Endodermal cell (in vitro differentiated cells): Measurements from ENCODE around the gene KCNQ1. TPM values are rescaled to one million over a fixed set of nuclear protein-coding genes. Genes with fewer than 3 reads are reported as not detected.
A peak's percentile ranks its signal among the peaks of the same experiment; 100 is the strongest.

Experiments
- DNase-seq: peaks from one replicate; pipeline ENCODE4 v3.0.0-alpha.2; 2017
- H3K27ac ChIP-seq: 2 replicates; pipeline ENCODE4 v1.5.1; 2013; ENCODE audit warnings: mild to moderate bottlenecking, low read depth, low read length, moderate library complexity
- H3K27me3 ChIP-seq: 2 replicates; pipeline ENCODE4 v1.6.1; 2013; ENCODE audit warnings: mild to moderate bottlenecking, low read length, moderate library complexity; ENCODE audit not compliant: insufficient read depth, control insufficient read depth, poor library complexity, severe bottlenecking
- H3K36me3 ChIP-seq: 2 replicates; pipeline ENCODE4 v1.7.0; 2013; ENCODE audit warnings: mild to moderate bottlenecking, low read length, moderate library complexity; ENCODE audit not compliant: control insufficient read depth, insufficient read depth
- H3K4me1 ChIP-seq: one replicate; pipeline ENCODE4 v1.7.0; 2013; ENCODE audit warnings: low read length; ENCODE audit not compliant: control insufficient read depth, insufficient read depth
- H3K4me3 ChIP-seq: 2 replicates; pipeline ENCODE4 v1.5.1; 2013; ENCODE audit warnings: mild to moderate bottlenecking, low read length, moderate library complexity
- H3K9ac ChIP-seq: 2 replicates; pipeline ENCODE4 v1.6.1; 2013; ENCODE audit warnings: mild to moderate bottlenecking, low read length, moderate library complexity; ENCODE audit not compliant: poor library complexity, severe bottlenecking; ENCODE audit errors: extremely low read depth
- H3K9me3 ChIP-seq: 2 replicates; pipeline ENCODE4 v1.6.1; 2013; ENCODE audit warnings: mild to moderate bottlenecking, low read length, moderate library complexity; ENCODE audit not compliant: control insufficient read depth
- H3K27ac Mint-ChIP-seq: 2 replicates; pipeline ENCODE4 v1.8.0; 2020; ENCODE audit warnings: mixed read lengths
- H3K27me3 Mint-ChIP-seq: 2 replicates; pipeline ENCODE4 v1.8.0; 2021; ENCODE audit warnings: mild to moderate bottlenecking, mixed read lengths; ENCODE audit not compliant: insufficient read depth
- H3K36me3 Mint-ChIP-seq: 2 replicates; pipeline ENCODE4 v1.8.0; 2020; ENCODE audit warnings: low read depth, mixed read lengths
- H3K4me1 Mint-ChIP-seq: 2 replicates; pipeline ENCODE4 v1.8.0; 2020; ENCODE audit warnings: mixed read lengths
- H3K4me3 Mint-ChIP-seq: 2 replicates; pipeline ENCODE4 v1.8.0; 2020; ENCODE audit warnings: mild to moderate bottlenecking, moderate library complexity, mixed read lengths
- H3K9me3 Mint-ChIP-seq: 2 replicates; pipeline ENCODE4 v1.8.0; 2020; ENCODE audit warnings: mild to moderate bottlenecking, mixed read lengths
- CTCF ChIP-seq: fragments of 200-600 bp; sonication (generic); conservative IDR thresholded peaks from 2 replicates; pipeline ENCODE4 v1.5.0; 2021; ENCODE audit warnings: antibody characterized with exemption, mild to moderate bottlenecking
- WGBS, 2 experiments: methylation state at CpG; one replicate each; pipeline versions ENCODE4 v1.1.5 to v1.1.7; 2013; ENCODE audit warnings: missing lambda C conversion rate in 2 of 2, mixed read lengths in 1 of 2; ENCODE audit not compliant: insufficient coverage in 1 of 2, insufficient read length in 1 of 2; 5-methylcytosine and 5-hydroxymethylcytosine counted together
- total RNA-seq, 2 donors: library from RNA; stranded (reverse); fragmentation: NEBNext Ultra II Directional in 1 of 2; extraction: Animal tissue kit (Norgen Biotek cat#: 25700) in 1 of 2; gene quantifications; 2 replicates in 1 of 2; 3 replicates in 1 of 2; pipeline ENCODE4 v1.2.1, GENCODE V29; 2021

The KCNQ1 gene
- total RNA-seq, 2 donors from 2014 or later: 1.8 to 3.5 TPM

- H3K27ac Mint-ChIP-seq: no peak overlapping the region
- Histone ChIP-seq H3K4me3 (no peak overlapping the region), H3K27ac (no peak overlapping the region), H3K27me3 (peaks cover 26% of the 10 kb centered on the region), H3K9ac (no peak overlapping the region), H3K4me1 (no peaks in the 10 kb centered on the region), H3K36me3 (no peaks in the 10 kb centered on the region), H3K9me3 (peaks cover 11% of the 10 kb centered on the region)
- TF ChIP-seq CTCF: no peak
- no peak overlapping the region for H3K4me3 Mint-ChIP-seq
- 88 to 92% methylated on average over 1 to 2 of the region's 2 CpGs for WGBS, 2 experiments
- peak; percentile 13 for DNase-seq
- H3K4me1 Mint-ChIP-seq: peaks cover 5% of the 10 kb centered on the region
- H3K9me3 Mint-ChIP-seq: peaks cover 16% of the 10 kb centered on the region
- no peaks in the 10 kb centered on the region for H3K36me3 Mint-ChIP-seq
- H3K27me3 Mint-ChIP-seq: peaks cover 83% of the 10 kb centered on the region
Observed at GRCh38 chr11:2553198-2553597, 108.4 kb downstream of the KCNQ1 start.

- H3K4me3 Mint-ChIP-seq: no peak overlapping the region
- no peaks in the 10 kb centered on the region for H3K4me1 ChIP-seq
- H3K27me3 ChIP-seq: peaks cover 19% of the 10 kb centered on the region
- no peaks in the 10 kb centered on the region for H3K36me3 ChIP-seq
- H3K9ac ChIP-seq: no peak overlapping the region
- DNase-seq: peak; percentile 12
- TF ChIP-seq CTCF: no peak
- H3K27me3 Mint-ChIP-seq: peaks cover 79% of the 10 kb centered on the region
- 91 to 94% methylated on average over 9 of the region's 9 CpGs for WGBS, 2 experiments
- peaks cover 17% of the 10 kb centered on the region for H3K9me3 Mint-ChIP-seq
- no peak overlapping the region for H3K27ac Mint-ChIP-seq
- no peak overlapping the region for H3K4me3 ChIP-seq
- H3K27ac ChIP-seq: no peak overlapping the region
- peaks cover 5% of the 10 kb centered on the region for H3K4me1 Mint-ChIP-seq
- H3K9me3 ChIP-seq: peaks cover 11% of the 10 kb centered on the region
- no peaks in the 10 kb centered on the region for H3K36me3 Mint-ChIP-seq
Observed at GRCh38 chr11:2553886-2554285, 109.1 kb downstream of the KCNQ1 start.

- peak; percentile 31 for DNase-seq
Observed at GRCh38 chr11:2554338-2555207, 109.8 kb downstream of the KCNQ1 start.

More at GRCh38 chr11:2554338-2555207, 109.8 kb downstream of the KCNQ1 start:
- no peak for TF ChIP-seq CTCF
- no peak overlapping the region for H3K4me3 ChIP-seq
- Mint-ChIP-seq H3K27ac (no peak overlapping the region), H3K9me3 (peaks cover 17% of the 10 kb centered on the region), H3K27me3 (peaks cover 79% of the 10 kb centered on the region), H3K4me3 (no peak overlapping the region), H3K4me1 (peaks cover 5% of the 10 kb centered on the region), H3K36me3 (no peaks in the 10 kb centered on the region)
- 72 to 90% methylated on average over 11 to 16 of the region's 16 CpGs for WGBS, 2 experiments
- peaks cover 11% of the 10 kb centered on the region for H3K9me3 ChIP-seq
- H3K36me3 ChIP-seq: no peaks in the 10 kb centered on the region
- H3K4me1 ChIP-seq: no peaks in the 10 kb centered on the region
- H3K27me3 ChIP-seq: peaks cover 18% of the 10 kb centered on the region
- no peak overlapping the region for H3K9ac ChIP-seq
- no peak overlapping the region for H3K27ac ChIP-seq
